Lower lobe of right lung (tissue), 2 donors: ENCODE data around the gene AVPR1B. TPM values are rescaled to one million over a fixed set of nuclear protein-coding genes. Genes with fewer than 3 reads are reported as not detected.
A peak's percentile ranks its signal among the peaks of the same experiment; 100 is the strongest.

ENCODE experiments used
- ATAC-seq, 2 donors: fragments of 200-7000 bp; cut with Tn5 transposase; one replicate each; pipeline ENCODE4 v1.9.1; 2020 to 2022; ENCODE audit warnings: mild to moderate bottlenecking in 2 of 2, moderate library complexity in 2 of 2
- DNase-seq: peaks from one replicate; pipeline ENCODE4 v3.0.0-alpha.2; 2020
- H3K27ac ChIP-seq: fragments of 200-600 bp; one replicate; pipeline ENCODE4 v1.8.0; 2022
- H3K27me3 ChIP-seq: fragments of 200-600 bp; one replicate; pipeline ENCODE4 v1.8.0; 2022; ENCODE audit warnings: low read depth
- H3K36me3 ChIP-seq: fragments of 200-600 bp; one replicate; pipeline ENCODE4 v1.8.0; 2022; ENCODE audit warnings: mild to moderate bottlenecking
- H3K4me1 ChIP-seq: fragments of 200-600 bp; one replicate; pipeline ENCODE4 v1.8.0; 2022
- H3K4me3 ChIP-seq: fragments of 200-600 bp; one replicate; pipeline ENCODE4 v1.8.0; 2022; ENCODE audit warnings: mild to moderate bottlenecking
- H3K9me3 ChIP-seq: fragments of 200-600 bp; one replicate; pipeline ENCODE4 v1.8.0; 2022
- intact Hi-C: fragments of 100-400 bp; cut with DNase I; formaldehyde crosslinking; loops from one replicate; pipeline ENCODE4 v1.11.0; 2022
- total RNA-seq: library from RNA; stranded (reverse); fragmentation: NEBNext Ultra II Directional; extraction: Animal tissue kit (Norgen Biotek cat#: 25700); gene quantifications from one replicate; pipeline ENCODE4 v1.2.1, GENCODE V29; 2021
- TF ChIP-seq, protein P1 (sequence below): fragments of 200-600 bp; IDR thresholded peaks from one replicate; pipeline ENCODE4 v1.8.0; 2022; ENCODE audit warnings: antibody characterized with exemption, mild to moderate bottlenecking
- donor health status: DM: no; HTN: yes; CAD: no; lungs with severe emphysema.

AVPR1B gene
- total RNA-seq, 1 donor from 2014 or later: not detected

DNA sequence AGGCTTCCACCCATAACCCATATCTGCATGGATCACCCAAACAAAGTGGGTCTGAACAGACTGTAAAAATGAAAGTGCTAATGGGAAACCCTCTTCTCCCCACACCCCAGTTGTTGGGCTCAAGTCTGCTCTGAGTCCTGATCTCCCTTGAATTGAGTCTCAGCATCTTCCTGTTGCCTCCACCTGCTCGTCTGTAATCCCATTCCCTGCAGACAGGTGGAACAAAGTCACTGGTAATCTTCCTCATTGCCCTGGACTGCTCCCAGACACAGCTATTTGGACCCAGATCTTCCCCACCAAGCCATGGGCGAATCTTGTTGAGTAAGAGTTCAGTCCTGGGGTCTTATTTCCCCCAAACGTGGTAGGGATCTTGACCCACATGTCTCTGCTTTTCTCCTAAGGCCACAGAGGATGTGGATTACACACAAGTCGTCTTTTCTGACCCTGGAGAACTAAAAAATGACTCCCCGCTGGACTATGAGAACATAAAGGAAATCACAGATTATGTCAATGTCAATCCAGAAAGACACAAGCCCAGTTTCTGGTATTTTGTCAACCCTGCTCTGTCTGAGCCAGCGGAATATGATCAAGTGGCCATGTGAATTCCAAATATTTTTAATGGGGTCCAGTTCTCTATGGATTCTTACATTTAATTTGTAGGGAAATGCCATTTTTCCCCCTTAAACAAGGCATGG lies 15.7 kb downstream of the AVPR1B start:
- Histone ChIP-seq H3K27ac (no peak overlapping the region), H3K4me1 (peaks cover 15% of the 10 kb centered on the region), H3K9me3 (no peaks in the 10 kb centered on the region), H3K27me3 (no peaks in the 10 kb centered on the region), H3K4me3 (no peak overlapping the region), H3K36me3 (no peaks in the 10 kb centered on the region)
- ATAC-seq: no peak
- intact Hi-C loops: no loop called here
- DNase-seq: no peak
- TF ChIP-seq, protein P1, sequence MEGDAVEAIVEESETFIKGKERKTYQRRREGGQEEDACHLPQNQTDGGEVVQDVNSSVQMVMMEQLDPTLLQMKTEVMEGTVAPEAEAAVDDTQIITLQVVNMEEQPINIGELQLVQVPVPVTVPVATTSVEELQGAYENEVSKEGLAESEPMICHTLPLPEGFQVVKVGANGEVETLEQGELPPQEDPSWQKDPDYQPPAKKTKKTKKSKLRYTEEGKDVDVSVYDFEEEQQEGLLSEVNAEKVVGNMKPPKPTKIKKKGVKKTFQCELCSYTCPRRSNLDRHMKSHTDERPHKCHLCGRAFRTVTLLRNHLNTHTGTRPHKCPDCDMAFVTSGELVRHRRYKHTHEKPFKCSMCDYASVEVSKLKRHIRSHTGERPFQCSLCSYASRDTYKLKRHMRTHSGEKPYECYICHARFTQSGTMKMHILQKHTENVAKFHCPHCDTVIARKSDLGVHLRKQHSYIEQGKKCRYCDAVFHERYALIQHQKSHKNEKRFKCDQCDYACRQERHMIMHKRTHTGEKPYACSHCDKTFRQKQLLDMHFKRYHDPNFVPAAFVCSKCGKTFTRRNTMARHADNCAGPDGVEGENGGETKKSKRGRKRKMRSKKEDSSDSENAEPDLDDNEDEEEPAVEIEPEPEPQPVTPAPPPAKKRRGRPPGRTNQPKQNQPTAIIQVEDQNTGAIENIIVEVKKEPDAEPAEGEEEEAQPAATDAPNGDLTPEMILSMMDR: no peak

DNA sequence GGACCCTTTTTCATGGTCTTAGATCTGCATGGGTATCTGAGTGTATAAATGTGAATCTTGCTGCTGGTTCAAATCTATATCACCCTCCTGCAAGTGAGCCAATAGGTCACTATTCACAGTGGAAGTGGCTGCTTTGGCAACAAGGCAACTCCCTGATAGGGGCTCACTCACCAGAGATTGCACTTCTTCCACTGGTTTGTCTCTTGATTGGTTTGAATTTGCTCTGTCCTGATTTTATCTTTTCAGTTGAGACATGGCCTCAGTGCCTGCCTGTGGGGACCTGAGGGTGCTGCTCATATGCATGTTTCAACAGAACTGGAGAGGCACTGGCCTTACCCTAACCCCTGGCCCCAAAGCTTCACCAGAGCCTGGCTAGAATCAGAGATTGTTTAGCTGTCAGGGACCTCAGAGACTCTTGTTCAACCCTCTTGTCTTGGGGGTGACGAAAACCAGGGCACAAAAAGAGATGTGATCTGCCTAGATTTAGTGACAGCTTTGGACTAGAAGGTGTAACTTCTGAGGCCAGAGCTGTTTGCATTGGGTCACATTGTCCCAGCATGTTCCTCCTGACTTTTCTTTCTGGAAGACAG lies 16.9 kb downstream of the AVPR1B start:
- Histone ChIP-seq H3K27me3 (no peaks in the 10 kb centered on the region), H3K27ac (no peak overlapping the region), H3K9me3 (no peaks in the 10 kb centered on the region), H3K4me3 (no peak overlapping the region), H3K4me1 (peaks cover 15% of the 10 kb centered on the region), H3K36me3 (no peaks in the 10 kb centered on the region)
- TF ChIP-seq, protein P1: no peak
- ATAC-seq (no peak), DNase-seq (no peak)
- intact Hi-C loops: no loop called here

DNA sequence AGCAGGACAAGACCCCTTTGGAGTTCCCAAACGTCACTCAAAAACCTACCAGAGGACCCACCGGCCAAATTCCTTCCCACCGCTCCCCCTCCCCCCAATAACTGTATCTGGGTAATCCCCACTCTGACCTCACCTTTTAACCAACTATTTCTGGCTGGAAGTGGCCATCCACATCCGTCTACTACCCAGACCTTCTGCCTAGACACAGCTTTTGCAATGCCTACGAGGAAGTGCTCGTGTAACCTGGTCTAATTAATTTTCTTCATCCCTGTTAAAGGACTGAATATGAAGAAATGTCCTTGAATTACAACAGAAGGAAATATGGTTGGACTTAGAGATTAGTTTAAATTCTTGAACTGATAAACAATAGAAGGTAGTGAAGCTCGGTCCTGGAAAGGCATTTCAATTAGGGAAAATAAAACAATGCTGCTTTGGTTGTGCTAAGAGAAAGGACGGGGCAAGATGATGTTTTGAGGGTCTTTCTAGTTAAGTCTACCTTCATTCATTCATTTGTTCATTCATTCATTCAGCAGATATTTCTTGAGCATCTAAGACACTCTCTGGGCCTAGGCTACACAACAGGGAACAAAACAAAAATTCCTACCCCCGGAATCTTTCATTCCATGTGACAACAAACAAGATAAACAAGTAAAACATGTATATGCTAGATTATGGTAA lies 18.8 kb downstream of the AVPR1B start:
- Histone ChIP-seq H3K9me3 (no peaks in the 10 kb centered on the region), H3K27me3 (no peaks in the 10 kb centered on the region), H3K27ac (no peak overlapping the region), H3K36me3 (no peaks in the 10 kb centered on the region), H3K4me3 (no peak overlapping the region), H3K4me1 (peaks cover 15% of the 10 kb centered on the region)
- no peak for DNase-seq
- ATAC-seq: no peak
- intact Hi-C loops: no loop called here
- TF ChIP-seq, protein P1: no peak

DNA sequence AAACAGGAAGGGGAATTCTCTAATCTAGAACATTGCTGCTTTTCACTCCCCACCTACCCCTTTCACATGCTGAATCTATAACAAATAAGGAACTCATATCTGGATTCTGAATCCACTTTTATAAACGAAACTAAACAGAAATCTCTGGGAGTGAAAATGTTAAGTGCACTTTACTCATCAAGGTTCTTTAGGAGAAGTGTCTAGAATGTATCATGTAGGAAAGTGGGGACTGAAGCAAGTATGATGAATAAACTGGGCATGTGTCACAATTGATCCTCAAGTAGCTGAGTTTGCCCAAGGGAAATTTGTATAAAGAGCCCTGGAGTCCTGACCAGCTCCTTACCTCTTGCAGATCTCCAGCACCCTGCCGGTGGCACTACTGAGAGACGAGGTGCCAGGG lies 19.8 kb downstream of the AVPR1B start:
- Histone ChIP-seq H3K4me1 (peaks cover 9% of the 10 kb centered on the region), H3K36me3 (no peaks in the 10 kb centered on the region), H3K27me3 (no peaks in the 10 kb centered on the region), H3K27ac (no peak overlapping the region), H3K4me3 (no peak overlapping the region), H3K9me3 (no peaks in the 10 kb centered on the region)
- intact Hi-C loops: no loop called here
- TF ChIP-seq, protein P1: no peak
- DNase-seq: no peak
- ATAC-seq: peak in 1 of 2 donors; percentile 46

DNA sequence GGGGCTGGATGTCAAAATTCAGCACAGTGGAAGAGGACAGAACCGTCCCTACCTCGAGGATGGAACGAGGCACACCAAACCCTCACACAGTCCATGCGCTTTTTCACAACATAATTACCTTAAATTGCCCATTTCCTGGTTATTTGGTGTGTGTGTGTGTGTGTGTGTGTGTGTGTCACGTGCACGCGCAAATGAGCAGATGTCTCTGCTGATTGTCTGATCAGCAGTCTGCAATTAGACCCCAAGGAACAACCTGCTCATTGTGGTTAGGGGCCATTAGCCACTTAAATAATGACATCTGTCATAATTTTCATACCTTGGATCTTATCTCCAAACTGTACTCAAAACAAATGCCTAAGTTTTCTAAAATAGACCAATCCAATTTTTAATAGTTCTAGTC lies 23.2 kb downstream of the AVPR1B start:
- DNase-seq (no peak), ATAC-seq (no peak)
- TF ChIP-seq, protein P1: no peak
- Histone ChIP-seq H3K36me3 (no peaks in the 10 kb centered on the region), H3K9me3 (no peaks in the 10 kb centered on the region), H3K27ac (no peak overlapping the region), H3K4me3 (no peak overlapping the region), H3K27me3 (no peaks in the 10 kb centered on the region), H3K4me1 (no peaks in the 10 kb centered on the region)
- intact Hi-C loops: no loop called here
